ENCODE measurements around the gene NHERF2. TPM values are rescaled to one million over a fixed set of nuclear protein-coding genes. Genes with fewer than 3 reads are reported as not detected.

NHERF2 gene
- total and polyA plus RNA-seq, 9 of the 15 experiments (the other 6 are each of a cell fraction or from before 2014, with no cell fraction given) = 0.15 to 42.0 (median 12.5) TPM

DNA sequence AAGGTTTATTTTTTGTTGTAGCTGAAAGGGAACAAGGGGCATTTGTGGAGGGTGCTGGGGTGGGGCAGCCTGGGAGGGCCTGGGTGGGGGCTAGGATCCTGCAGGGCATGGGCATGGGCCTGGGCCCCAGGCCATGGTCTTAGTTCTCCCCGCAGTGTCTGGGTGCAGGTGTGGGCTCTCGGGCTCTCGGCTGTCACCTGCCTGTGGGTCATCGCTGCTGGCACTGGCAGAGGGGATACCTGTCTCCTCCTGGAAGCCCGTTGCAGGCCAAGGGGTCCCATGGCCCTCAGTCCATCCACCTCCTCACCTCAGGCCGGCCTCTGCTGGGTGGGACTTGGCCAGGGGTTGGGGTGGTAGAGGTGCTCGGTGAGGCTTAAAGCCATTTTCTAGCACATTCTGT, 51.4 kb downstream of the NHERF2 start (continued):
- TF ChIP-seq, protein P1, sequence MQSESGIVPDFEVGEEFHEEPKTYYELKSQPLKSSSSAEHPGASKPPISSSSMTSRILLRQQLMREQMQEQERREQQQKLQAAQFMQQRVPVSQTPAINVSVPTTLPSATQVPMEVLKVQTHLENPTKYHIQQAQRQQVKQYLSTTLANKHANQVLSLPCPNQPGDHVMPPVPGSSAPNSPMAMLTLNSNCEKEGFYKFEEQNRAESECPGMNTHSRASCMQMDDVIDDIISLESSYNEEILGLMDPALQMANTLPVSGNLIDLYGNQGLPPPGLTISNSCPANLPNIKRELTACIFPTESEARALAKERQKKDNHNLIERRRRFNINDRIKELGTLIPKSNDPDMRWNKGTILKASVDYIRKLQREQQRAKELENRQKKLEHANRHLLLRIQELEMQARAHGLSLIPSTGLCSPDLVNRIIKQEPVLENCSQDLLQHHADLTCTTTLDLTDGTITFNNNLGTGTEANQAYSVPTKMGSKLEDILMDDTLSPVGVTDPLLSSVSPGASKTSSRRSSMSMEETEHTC (IDR thresholded peaks at IDR 0.05) = no peak
- TF ChIP-seq MAFK (IDR thresholded peaks at IDR 0.05; ENCODE audit: low read length) (no peak), BCL6 (CRISPR knock-in tag; IDR thresholded peaks at IDR 0.05) (no peak), IFI16 (CRISPR knock-in tag; IDR thresholded peaks at IDR 0.05) (no peak), NFXL1 (CRISPR knock-in tag; IDR thresholded peaks at IDR 0.05) (no peak), PML (IDR thresholded peaks at IDR 0.05; ENCODE audit: low read length) (no peak), CBFA2T2 (conservative IDR thresholded peaks at IDR 0.05) (no peak)
- TF ChIP-seq, protein P2, sequence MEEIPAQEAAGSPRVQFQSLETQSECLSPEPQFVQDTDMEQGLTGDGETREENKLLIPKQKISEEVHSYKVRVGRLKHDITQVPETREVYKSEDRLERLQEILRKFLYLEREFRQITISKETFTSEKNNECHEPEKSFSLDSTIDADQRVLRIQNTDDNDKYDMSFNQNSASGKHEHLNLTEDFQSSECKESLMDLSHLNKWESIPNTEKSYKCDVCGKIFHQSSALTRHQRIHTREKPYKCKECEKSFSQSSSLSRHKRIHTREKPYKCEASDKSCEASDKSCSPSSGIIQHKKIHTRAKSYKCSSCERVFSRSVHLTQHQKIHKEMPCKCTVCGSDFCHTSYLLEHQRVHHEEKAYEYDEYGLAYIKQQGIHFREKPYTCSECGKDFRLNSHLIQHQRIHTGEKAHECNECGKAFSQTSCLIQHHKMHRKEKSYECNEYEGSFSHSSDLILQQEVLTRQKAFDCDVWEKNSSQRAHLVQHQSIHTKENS (CRISPR knock-in tag; IDR thresholded peaks at IDR 0.05) = no peak

DNA sequence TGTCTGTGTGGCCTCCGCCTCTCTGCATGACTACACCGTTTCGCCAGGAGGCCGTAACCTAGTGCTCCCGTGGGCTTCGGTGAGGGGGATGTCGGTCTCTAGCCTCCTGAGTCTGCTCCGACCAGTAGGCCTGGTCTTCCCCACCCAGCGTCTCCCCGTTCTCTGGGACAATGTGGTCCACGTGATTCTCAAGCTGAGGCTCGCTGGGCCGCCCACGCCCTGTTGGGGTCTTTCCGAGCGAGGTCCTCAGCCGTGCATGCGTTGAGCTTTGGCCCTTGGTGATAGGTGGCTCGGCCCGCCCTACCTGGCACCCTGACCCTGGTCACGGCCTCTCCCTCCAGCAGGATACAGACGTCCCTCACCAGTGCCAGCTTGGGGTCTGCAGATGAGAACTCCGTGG, 52.0 kb downstream of the NHERF2 start:
- Histone ChIP-seq H3K4me3 (no peak overlapping the region), H3K4me1 (replicated peaks in 1 of 2; ENCODE audit: control insufficient read depth in 2 of 2, insufficient read depth in 2 of 2, low read length in 2 of 2) (peaks cover 0 to 33% of the 10 kb centered on the region in 2 experiments; a peak in 2 of 5 replicates), H4K20me1 (replicated peaks; ENCODE audit: control insufficient read depth, insufficient read depth, low read length) (no peaks in the 10 kb centered on the region), H3K9ac (ENCODE audit: insufficient read depth in 1 of 2, low read depth in 2 of 2, low read length in 2 of 2) (no peak overlapping the region; a peak in 1 of 4 replicates), H3K4me2 (ENCODE audit: insufficient read depth, low read length) (no peak overlapping the region), H3K27me3 (ENCODE audit: control insufficient read depth in 2 of 2, insufficient read depth in 2 of 2, low read length in 2 of 2) (no peaks in the 10 kb centered on the region), H3K9me3 (replicated peaks; ENCODE audit: control insufficient read depth, insufficient read depth, low read depth, low read length) (no peaks in the 10 kb centered on the region), H3K9me1 (ENCODE audit: control insufficient read depth, insufficient read depth, low read length) (no peaks in the 10 kb centered on the region), H3K79me2 (ENCODE audit: control insufficient read depth, insufficient read depth, low read length) (no peaks in the 10 kb centered on the region), H2AFZ (ENCODE audit: low read depth, low read length) (no peak overlapping the region), H3K27ac (ENCODE audit: extremely low read depth, low read depth, low read length) (no peak overlapping the region), H3K36me3 (ENCODE audit: control insufficient read depth, insufficient read depth, low read length) (peaks cover 46% of the 10 kb centered on the region; the same call in 1 of the 3 replicates)
- TF ChIP-seq MBD2 (IDR thresholded peaks at IDR 0.05; ENCODE audit: borderline replicate concordance, low read depth) = no peak
- no peak for TF ChIP-seq MYBL2 (IDR thresholded peaks at IDR 0.05; ENCODE audit: low read depth)
- no peak for TF ChIP-seq MYBL2 (CRISPR knock-in tag; IDR thresholded peaks at IDR 0.05; ENCODE audit: borderline replicate concordance)
- TF ChIP-seq RCOR1 (IDR thresholded peaks at IDR 0.05; ENCODE audit: borderline replicate concordance in 1 of 2, low read depth in 2 of 2, low read length in 2 of 2) = no peak
- FAIRE-seq = no peak
- no peak for ATAC-seq
- no TSS peak for BruUV-seq (replicated peaks)
- DNase-seq (ENCODE audit: extremely low read depth in 1 of 4, low spot score in 3 of 4) = no peak
- 91% methylated on average over 23 of the region's 23 CpGs for WGBS (ENCODE audit: insufficient coverage, low coverage, missing lambda C conversion rate)
- in situ Hi-C loops (cut with MboI) (no loop called here), intact Hi-C loops (cut with micrococcal nuclease) (no loop called here)
- CTCF ChIA-PET (ENCODE audit: low intra/inter-chr PET ratio) = no interaction called here
- POLR2A ChIA-PET = interaction anchor here (1.8 kb wide), 1 partner anchor 77 kb away, joined by 8 read pairs; the partner anchor contains the start of gene TRAF7

All from K562 (cell line).